HG02852 (cell line): ENCODE results near the gene SLC9A8.

ENCODE experiments used
- ATAC-seq: cut with Tn5 transposase; IDR thresholded peaks from one replicate; pipeline ENCODE4 v1.9.1; 2021; ENCODE audit warnings: mild to moderate bottlenecking, moderate library complexity; ENCODE audit not compliant: unreplicated experiment

The SLC9A8 gene

GRCh38 chr20:49811825-49812506 is 662 bp upstream of the SLC9A8 start:
- no peak for ATAC-seq

GRCh38 chr20:49813305-49813974 is 812 bp downstream of the SLC9A8 start:
- ATAC-seq: no peak

- ATAC-seq: no peak
Measured at GRCh38 chr20:49814057-49814694, 1.5 kb downstream of the SLC9A8 start.

DNA sequence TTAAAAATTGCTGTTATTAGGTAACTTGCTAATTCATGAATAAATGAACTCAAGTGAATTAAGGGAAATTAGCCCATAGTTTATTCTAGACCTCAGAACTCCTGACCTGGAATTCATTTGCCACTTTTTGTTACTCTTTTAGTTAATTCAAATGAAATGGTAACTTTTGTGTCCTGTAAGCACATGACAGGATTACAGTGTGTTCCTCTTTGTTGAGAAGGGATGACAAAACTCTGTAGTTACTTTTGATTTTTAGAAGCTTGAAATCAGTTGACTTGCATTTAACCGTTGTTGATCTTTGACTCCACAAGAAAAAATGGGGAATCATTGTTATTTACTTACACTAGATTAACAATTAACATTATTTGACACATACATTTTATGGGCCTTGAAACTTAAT is 6.2 kb downstream of the SLC9A8 start:
- no peak for ATAC-seq

- ATAC-seq: no peak
Measured at GRCh38 chr20:49819702-49820101, 7.1 kb downstream of the SLC9A8 start.

DNA sequence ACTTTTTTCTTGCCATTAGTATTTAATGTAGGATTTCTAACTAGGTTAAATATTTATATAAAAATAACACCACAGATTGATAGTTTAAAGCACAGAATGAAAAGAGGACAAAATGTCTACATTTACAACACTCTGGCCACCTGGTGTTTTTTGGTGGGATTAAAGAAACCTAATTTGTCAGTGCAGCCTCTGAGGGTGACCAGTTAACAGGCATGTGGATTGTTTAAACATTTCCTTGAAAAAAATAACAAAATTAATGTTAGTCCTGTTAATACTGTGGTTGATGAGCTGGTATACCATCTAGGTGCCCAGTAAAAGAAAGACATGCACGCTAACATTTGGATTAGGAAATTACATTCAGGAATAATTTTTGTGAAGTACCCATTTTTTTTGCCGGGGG is 8.8 kb downstream of the SLC9A8 start:
- ATAC-seq: no peak

DNA sequence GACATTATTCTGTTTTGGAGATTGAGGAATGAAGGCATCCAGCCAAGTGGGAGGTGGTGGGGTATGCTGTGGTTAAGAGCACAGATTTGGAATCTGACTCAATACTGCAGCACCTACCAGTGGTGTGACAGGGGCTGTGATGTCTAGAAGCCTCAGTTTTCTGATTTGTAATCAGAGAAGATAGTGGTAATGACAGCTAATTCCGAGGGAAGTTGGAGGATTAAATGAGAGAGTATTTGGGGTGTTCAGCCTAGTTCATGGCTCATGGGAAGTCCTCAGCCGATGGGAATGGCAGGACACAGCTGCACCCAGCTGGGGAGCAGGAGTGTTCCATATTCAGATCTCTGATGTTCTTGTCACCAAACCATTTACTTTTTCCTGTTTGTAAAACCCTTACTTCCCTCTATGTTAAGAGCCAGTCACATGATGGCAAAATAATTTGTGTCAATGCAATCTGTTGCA is 9.3 kb downstream of the SLC9A8 start:
- no peak for ATAC-seq

DNA sequence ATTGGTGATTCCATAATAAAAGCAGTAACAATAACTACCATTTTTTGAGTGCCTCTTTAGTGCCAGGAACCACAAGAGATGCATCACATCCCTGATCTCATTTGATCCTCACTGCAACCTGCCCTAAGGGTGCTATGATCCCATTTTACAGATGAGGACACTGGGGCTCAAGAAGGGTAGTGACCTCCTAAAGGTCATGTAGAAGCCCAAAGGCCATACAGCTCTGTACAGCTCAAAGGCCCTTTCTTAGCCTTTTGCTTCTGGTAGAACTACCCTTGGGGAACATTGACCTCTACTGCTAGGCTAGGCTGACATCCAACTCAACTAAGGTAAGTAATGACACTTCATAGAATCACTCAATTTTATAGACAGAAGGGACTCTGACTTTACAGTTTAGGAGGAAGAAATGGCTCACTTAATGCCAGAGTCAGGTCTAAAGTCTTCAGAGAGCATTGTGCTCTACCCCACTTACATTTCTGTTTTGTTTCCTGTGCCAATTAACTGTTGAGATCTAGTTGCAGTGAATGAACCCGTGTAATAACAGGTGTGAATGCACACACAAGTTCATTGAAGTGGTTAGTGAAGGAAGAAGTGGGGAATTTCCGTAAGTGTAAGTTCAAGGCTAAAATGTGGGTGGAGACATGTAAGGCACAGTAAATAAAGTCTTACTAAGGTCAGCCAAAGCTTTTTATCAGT is 10.7 kb downstream of the SLC9A8 start:
- ATAC-seq: no peak

DNA sequence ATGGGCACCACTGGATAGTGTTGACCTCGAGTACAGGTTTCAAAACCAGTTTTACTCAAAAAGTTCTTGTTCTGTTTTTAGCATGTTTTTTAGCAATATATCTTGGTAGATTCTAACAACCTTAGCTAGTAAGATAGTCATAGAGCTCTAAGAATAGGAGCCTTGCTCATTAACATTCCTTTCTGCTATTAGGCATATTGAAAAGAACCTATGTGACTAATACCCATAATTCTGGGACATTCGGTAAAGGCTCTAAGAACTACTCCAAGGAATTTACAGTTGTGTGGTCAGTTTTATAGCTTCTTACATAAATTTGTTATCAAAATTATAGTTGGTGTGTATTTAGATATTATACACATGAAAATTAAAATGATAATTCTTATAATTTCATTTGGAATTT is 11.6 kb downstream of the SLC9A8 start:
- no peak for ATAC-seq

DNA sequence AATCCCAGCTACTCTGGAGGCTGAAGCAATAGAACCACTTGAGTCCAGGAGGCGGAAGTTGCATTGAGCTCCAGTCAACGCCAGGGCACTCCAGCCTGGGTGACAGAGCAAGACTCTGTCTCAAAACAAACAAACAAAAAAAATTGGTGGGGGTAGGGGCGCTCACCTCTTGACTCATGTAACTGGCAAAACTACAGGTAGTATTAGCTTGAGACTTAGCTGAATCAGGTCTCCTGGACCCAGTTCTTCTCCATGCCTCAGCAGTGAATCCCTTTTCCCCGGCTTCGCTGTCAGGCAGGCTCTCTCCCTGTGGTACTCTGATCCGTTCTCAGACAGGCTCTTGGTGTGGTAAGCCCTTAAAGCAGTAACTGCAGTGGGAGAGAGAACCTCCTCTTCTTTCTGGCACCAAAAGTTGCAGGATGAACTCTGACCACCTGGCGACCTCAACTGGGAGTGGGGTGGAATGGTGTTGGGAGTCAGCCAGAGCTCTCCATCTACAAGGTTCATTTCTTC is 12.9 kb downstream of the SLC9A8 start:
- ATAC-seq: no peak

DNA sequence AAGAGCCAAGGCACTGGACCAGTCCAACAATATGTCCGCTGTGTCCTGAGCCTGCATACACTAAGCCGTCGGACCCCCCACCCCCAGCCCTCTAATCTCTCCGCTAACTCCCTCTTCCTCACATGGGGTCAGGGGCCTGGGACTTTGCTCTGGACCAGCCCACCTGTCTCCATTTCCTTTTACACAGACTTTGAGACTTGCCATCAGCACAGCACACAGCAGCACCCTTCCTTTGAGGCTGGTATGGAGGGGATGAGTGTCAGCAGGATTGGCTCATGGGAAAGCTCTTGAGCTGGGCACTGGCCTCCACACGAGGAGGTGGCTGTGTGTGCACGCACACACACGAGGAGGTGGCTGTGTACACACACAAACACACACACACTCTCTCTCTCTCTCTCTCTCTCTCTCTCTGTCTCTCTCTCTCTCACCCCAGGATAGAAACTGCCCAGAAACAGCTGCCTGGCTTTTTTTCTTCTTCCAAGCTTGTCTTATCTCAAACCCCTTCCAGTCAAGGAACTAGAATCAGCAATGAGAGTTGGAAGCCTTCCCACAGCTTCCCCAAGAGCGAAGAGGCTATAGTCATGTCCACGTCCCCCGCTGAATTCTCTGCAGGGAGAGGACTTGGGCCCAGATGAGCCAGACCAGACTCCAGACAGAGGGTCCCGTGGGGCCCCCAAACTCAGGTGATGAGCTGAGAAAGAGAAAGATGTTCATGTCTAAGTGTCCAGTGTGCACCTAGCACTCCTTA is 18.6 kb downstream of the SLC9A8 start:
- no peak for ATAC-seq

DNA sequence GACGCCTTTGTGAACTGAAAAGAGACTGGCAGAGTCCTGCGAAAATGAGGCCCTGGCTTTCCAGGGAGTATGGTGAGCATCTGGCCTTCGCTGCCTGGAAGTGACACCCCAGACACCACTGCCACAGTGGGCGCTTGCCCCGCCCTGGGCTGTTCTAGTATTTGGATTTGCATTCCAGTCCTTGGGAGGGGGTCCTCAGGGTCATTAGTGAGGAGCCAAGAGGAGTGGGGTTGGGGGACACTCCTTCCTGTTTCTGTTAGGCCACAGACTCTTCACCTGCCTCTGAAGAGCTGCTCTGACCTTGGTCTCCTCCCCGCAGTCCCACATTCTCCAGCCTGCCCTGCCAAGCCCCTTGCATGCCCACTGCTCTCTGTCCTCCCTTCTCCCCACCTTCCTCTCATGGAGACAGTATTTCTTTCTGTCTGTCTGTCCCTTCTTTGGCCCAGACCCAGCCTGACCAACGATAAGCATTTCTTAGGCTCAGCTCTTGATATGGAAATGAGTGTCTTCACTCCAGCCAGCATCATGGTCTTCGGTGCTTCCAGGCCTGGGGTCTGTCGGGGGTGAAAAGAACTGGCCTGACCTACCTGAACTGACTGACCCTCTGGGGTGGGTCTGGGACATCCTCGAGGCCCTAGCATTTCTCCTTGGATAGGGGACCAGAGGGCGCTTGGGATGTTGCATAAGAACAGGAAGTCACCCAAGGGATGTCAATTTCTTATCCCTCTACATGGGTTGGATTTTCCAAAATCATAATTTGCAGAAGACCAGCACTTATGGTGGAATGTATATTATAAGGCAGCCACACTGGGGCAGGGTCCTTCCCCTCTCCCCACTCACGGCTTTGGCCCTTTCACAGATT is 19.4 kb downstream of the SLC9A8 start:
- no peak for ATAC-seq

- ATAC-seq: no peak
Measured at GRCh38 chr20:49832632-49833327, 20.2 kb downstream of the SLC9A8 start.

DNA sequence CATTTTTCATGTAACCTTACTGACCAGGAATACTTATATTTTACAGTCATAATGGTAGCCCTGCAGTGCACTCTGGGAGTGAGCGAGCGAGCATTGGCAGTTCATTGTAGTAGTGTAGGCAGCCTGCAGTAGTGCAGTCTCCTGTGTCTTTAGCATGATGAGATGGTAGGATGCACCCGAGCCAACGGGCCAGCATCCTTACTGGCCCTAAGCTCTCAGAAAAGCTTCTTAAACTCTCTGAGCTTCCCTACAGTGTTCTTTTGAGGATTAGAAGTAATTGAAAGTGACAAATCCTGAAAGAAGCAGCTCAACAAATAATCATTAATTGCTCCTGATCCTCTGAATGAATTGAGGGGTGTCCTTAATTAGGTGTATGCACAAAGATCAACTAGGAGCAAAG is 20.9 kb downstream of the SLC9A8 start:
- ATAC-seq: no peak

- ATAC-seq: no peak
Measured at GRCh38 chr20:49835031-49835430, 22.4 kb downstream of the SLC9A8 start.

- ATAC-seq: no peak
Measured at GRCh38 chr20:49838546-49838945, 25.9 kb downstream of the SLC9A8 start.

DNA sequence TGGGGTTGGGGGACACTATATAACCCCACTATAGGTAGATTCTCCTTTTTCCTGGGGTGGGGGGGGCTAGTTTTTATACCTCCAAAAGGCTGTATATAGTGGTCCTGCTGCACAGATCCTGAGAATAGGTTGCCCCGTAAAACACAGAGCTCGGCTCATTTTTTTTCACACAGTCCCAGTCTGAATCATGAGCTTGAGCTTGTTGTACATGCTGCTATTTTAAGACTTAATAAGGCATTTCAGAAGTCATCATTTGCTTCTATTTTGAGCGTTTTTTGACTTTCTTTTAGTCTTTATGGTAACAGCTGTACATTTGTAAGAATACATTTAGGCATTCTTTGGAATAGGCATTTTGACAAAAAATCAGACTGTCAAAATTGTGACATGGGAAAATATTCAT is 30.5 kb downstream of the SLC9A8 start:
- no peak for ATAC-seq

- no peak for ATAC-seq
Measured at GRCh38 chr20:49843770-49844380, 31.2 kb downstream of the SLC9A8 start.

DNA sequence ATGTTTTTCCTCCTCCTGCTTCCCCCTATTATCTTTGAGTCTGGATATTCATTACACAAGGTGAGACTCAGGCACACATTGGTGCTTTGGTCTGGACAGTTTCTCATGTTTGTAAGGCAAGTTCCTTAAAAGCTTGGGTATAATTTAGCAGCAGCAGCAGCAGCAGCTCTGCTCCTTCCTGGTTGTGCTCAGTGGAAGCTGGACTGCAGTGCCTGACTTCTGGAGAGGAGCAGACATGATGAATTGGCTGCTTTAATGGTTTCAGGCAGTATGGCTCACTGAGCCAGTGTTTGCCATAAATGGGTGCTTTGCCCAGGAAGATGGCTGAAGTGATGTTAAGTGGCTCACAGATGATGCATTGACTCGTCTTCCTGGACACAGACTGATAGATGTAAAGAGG is 32.4 kb downstream of the SLC9A8 start:
- ATAC-seq: no peak
